ENCODE measurements around the gene NDRG2.
"Not testable (repeated sequence)": the region's sequence is repeated elsewhere in the genome, so short reads cannot be mapped to it uniquely, and the experiment has no call there.

Gene NDRG2

GRCh38 chr14:21003788-21004346, 21.0 kb downstream of the NDRG2 start:
- no peak for DNase-seq

GRCh38 chr14:21001218-21001617, 23.6 kb downstream of the NDRG2 start:
- DNase-seq = no peak

DNA sequence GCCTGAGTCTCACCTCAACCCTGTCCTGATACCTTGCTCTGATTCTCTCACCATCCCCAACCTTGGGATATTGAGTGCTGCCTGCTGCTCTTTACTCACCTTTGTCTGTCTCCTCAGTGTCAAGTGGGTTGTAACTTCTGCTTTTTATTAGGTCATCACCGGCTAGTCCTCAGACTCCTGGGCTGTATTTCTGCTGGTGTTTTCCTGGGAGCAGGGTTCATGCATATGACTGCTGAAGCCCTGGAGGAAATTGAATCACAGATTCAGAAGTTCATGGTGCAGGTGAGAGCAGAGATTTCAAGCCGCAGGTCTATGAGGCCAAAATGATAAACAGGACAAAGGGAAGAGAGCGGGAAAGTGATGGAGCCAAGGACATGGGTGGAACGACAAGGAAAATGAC, 25.3 kb downstream of the NDRG2 start:
- DNase-seq = no peak

DNA sequence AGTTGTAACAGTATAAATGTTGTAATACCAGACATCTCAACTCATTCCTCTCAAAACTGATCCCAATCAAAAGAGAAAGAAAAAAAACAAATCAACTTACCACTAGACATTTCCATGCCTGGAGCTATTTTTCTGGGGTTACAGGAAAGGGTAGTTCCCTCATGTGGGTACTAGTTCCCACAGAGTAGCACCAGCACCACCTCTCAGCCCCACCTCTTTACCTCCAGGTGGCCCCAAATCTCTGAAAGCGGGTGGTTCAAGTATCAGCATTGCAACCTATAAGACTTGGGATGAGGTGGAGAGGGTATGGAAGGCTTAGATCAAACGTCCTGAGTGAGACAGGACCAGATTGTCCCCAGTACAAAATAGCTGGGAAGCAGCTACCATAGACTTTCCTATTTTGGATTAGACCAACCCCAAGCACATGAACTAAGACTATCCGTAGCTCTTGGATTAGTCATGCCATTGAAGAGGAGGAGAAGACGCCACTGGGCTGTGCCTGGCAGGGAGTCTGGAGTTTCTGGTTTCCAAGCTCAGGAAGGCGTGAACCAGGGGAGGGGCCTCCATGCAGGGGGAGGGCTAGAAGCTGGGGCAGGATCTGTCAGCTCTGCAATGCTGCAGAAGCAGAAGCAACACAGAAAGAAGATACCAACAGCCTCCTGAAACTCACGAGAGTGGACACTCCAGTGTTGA, 26.0 kb downstream of the NDRG2 start, which contains the start of gene SLC39A2:
Gene SLC39A2, plus strand, starts transcription at position 620 of the 693 bp plus-strand sequence. CDS start 154 bp downstream, outside the sequence.
- no peak for DNase-seq

- DNase-seq = no peak
Observed at GRCh38 chr14:20998139-20998538, 26.7 kb downstream of the NDRG2 start.

- DNase-seq = no peak
Observed at GRCh38 chr14:20997564-20997963, 27.3 kb downstream of the NDRG2 start.

DNA sequence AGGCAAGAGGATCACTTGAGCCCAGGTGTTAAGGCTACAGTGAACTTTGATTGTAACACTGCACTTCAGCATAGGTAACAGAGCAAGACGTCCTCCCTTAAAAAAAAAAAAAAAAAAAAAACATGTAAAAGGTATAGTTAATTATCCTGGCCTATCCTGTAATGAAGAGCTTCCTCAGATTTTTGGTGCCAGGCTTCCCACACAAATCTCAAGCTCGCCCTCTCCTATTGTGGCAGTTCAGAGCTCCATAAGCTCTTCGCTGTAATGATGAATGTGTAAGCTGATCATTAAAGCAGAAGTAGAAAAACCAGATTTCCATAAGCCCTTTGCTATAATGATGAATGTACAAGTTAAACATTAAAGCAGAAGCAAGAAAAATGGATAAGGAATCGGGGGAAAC, 27.7 kb downstream of the NDRG2 start:
- no peak for DNase-seq

GRCh38 chr14:20996521-20996920, 28.3 kb downstream of the NDRG2 start:
- DNase-seq = no peak

DNA sequence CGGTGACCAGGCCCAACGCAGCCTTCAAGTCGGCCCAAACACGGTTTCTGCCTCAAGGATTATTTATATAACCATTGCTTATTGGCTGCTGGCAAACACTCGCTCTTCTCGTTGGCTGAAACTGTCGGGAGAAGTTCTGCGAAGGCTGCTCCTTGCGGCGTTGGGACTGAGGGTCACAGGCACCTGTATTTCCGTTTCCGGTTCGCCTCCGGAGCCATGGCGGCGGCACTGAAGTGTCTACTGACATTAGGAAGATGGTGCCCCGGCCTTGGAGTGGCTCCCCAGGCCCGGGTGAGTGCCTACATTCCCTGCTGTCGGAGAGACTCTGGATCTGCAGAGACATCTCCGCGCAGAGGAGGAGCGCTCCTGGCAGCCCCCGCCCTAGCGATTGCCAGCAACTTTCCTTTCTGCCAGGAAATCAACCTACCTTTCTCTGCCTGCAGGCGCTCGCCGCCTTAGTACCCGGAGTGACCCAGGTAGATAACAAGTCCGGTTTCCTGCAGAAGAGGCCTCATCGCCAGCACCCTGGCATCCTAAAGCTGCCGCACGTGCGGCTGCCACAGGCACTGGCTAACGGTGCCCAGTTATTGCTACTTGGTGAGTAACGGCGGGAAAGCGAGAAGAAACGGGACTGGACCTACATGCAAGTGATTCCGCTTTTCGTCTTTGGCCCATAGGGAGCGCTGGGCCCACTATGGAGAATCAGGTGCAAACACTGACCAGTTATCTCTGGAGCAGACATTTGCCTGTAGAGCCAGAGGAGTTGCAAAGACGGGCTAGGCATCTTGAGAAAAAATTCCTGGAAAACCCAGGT, 34.9 kb downstream of the NDRG2 start, which contains the start of gene METTL17:
Gene METTL17, plus strand, starts transcription at position 194 of the 814 bp plus-strand sequence. Its CDS starts 23 bp downstream, at position 217.
- DNase-seq = peak; percentile 95

- DNase-seq = no peak
Observed at GRCh38 chr14:20989471-20989786, 35.4 kb downstream of the NDRG2 start.

- DNase-seq = no peak
Observed at GRCh38 chr14:20988717-20989470, 36.0 kb downstream of the NDRG2 start.

DNA sequence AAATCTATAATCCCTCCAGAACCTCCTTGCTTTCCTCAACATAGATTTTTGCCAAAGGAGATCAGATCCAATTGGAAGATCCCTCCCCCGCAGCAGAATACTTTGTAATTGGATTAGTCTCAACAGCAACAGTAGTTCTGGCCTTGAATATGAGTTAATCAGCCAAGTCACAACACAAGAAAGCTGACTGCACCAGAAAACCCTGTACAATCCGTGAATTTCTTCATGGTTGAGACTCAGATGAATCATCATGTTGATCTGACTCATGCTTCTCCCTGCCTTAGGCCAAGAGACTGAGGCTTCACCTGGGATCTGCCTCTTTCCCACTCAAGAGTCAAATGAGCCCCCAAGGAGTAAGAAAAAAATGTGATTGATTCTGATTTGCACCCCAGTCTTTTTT, 38.0 kb downstream of the NDRG2 start:
- DNase-seq = no peak

DNA sequence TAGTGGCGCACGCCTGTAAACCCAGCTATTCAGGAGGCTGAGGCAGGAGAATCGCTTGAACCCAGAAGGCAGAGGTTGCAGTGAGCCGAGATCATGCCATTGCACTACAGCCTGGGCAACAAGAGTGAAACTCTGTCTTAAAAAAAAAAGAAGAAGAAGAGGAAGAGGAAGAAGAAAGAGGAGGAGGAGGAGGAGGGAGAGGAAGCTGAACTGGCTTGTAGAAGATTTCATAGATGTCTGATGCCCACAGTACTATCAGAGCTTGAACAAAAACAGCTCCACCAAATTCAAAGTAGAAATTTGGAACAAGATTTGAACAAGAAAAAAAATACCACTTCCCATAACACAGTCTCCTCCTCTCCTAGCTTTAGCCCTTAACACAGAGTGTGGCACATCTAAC, 39.2 kb downstream of the NDRG2 start:
- not testable (repeated sequence) for DNase-seq

DNA sequence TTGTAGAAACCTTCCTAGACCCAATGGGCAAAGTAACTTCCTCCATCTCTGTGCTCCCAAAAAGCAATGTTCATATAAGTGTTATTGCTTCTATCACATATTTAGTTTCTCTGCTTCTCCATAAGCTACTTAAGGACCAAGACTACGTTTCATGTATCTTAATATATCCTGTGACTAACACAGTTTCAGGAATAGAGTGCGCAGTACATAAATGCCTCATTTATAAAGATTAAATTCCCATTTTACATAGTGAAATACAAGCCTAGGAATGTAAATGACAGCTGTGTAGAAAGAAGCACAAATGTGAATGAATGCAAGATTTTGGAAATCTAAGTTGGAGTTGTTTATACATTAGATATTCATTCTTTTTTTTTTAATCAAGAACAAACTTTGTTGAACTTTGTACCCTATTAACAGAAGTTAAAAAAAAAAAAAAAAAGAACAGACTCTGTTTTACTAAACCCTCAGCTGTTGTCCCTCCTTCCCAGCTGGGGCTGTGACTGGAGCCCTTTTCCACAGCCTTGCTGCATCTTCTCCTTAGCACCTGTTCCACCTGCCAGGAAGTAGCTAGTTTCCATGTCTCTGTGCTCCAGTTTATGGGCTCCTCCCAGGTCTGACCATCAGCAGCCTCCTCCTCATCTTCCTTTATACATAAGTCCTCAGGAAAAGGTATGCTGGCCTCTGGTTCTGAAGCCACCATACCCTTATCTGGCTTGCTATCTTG, 42.1 kb downstream of the NDRG2 start:
- DNase-seq = no peak

DNA sequence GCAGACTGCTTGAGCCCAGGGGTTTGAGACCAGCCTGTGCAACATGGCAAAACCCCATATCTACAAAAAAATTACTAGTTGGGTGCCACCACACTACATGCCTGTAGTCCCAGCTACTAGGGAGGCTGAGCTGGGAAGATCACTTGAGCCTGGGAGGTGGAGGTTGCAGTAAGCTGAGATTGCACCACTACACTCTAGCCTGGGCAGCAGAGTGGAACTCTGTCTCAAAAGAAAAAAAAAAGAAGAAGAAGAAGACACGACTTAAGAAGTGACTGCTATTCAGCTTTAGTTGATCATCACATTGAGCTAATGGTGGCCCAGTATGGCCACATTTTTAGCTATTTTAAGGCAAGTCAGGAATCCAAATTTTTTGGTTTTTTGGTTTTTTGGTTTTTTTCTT, 44.0 kb downstream of the NDRG2 start:
- no peak for DNase-seq

- no peak for DNase-seq
Observed at GRCh38 chr14:20978687-20979086, 46.2 kb downstream of the NDRG2 start.

- DNase-seq = no peak
Observed at GRCh38 chr14:20976291-20976690, 48.6 kb downstream of the NDRG2 start.

- DNase-seq = no peak
Observed at GRCh38 chr14:20973501-20973900, 51.4 kb downstream of the NDRG2 start.

- no peak for DNase-seq
Observed at GRCh38 chr14:20971705-20972021, 53.2 kb downstream of the NDRG2 start.

DNA sequence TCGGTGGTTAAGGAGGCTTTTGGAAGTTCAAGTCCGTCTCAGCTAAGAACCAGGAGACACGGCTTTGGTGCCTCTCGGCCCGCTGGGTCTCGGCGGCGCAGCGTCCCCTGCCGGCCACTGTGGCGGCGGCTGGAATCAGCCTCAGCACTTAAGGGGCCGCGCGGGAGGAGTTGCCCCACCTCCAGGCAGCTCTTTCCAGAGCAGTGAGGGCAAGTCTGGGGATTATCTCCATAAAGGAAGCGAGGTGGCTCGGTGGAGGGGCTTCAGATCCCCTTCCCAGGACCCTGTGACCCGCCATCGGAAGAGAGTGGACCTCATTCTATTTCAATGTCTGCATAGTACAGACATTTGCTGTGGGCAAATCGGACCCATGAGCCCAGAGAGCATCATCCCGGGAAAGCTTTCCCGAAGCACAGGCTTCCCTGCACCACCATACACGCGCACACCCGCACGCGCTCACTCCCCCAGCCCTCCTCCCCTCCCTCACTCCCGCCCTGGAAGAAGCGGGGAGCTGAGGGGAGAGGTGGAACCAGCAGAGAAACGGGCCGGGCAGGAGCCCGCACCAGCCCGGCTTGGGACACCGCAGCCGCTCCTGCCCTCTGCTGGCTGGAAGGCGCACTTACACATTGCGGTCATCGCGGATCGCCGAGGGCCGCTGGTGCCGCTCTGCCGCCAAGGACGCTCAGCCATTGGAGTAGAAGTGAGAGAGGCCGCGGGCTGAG, 53.7 kb downstream of the NDRG2 start:
- peak; percentile 77 for DNase-seq

DNA sequence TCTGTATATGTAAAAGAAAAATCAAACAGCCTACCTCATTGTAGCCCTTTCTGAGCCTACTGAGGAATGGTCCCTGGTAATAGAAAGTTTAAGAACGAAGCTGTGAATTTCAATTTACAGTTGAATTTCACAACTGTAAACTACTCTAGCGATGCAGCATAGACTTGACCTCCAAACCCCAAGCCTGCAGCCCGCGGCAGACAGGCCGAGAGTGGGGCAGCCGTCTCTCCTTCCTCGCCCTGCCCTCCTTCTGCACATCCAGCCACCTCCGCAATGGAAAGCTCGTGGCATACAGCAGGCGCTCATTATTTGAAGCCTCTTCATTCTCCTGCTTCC, 54.2 kb downstream of the NDRG2 start:
- no peak for DNase-seq

DNA sequence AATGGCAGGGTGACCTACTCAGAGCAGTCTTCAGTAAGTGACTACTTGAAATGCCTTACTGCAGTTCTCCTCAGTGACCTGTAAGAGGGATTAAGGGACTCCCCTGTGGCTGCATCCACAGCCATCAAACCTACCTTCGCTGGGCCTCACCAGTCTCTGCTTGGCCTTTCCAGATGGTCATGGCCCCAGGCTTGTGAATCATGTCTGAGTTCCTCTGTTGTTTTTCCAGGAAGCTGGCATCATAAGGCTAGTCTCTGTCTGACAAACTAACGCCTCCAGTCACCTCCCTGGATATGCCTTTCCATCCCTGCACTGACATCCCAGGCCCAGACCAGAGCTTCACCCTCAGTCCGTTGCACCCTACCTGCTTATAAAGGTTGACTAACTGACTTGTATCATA, 55.5 kb downstream of the NDRG2 start:
- DNase-seq = no peak

All from NCI-H1105 treated with DMSO at 0.1 percent for 48 hours (cell line).